VCaP (cell line): Measurements from ENCODE around the gene CABP2.

Experiments
- H3K27ac ChIP-seq: fragments of 450-650 bp; 2 replicates; pipeline ENCODE4 v1.5.1; 2017
- CTCF ChIP-seq: fragments of 450-650 bp; conservative IDR thresholded peaks from 2 replicates; pipeline ENCODE4 v1.5.1; 2017; ENCODE audit warnings: mild to moderate bottlenecking, moderate library complexity

Gene CABP2

GRCh38 chr11:67496113-67496512 is 27.1 kb downstream of the CABP2 start:
- TF ChIP-seq CTCF = no peak
- H3K27ac ChIP-seq = no peak overlapping the region

GRCh38 chr11:67495234-67496005 is 27.8 kb downstream of the CABP2 start:
- no peak overlapping the region for H3K27ac ChIP-seq
- TF ChIP-seq CTCF = no peak

GRCh38 chr11:67494371-67495233 is 28.6 kb downstream of the CABP2 start:
- no peak for TF ChIP-seq CTCF
- H3K27ac ChIP-seq = no peak overlapping the region

- TF ChIP-seq CTCF = no peak
- H3K27ac ChIP-seq = no peak overlapping the region
Measured at GRCh38 chr11:67493548-67494370, 29.5 kb downstream of the CABP2 start.

GRCh38 chr11:67492801-67493547 is 30.3 kb downstream of the CABP2 start:
- no peak overlapping the region for H3K27ac ChIP-seq
- no peak for TF ChIP-seq CTCF

- TF ChIP-seq CTCF = no peak
- H3K27ac ChIP-seq = no peak overlapping the region
Measured at GRCh38 chr11:67492069-67492727, 31.0 kb downstream of the CABP2 start.
